NCI-H2227 treated with DMSO at 0.1 percent for 48 hours (cell line): Measurements from ENCODE around the gene IQCH.
"Not testable (repeated sequence)": the region's sequence is repeated elsewhere in the genome, so short reads cannot be mapped to it uniquely, and the experiment has no call there.

Experiments
- DNase-seq: peaks from one replicate; lab custom pipeline; 2025; lab: John Stamatoyannopoulos, UW

IQCH gene

GRCh38 chr15:67246606-67247005 is 8.0 kb upstream of the IQCH start:
- not testable (repeated sequence) for DNase-seq

DNA sequence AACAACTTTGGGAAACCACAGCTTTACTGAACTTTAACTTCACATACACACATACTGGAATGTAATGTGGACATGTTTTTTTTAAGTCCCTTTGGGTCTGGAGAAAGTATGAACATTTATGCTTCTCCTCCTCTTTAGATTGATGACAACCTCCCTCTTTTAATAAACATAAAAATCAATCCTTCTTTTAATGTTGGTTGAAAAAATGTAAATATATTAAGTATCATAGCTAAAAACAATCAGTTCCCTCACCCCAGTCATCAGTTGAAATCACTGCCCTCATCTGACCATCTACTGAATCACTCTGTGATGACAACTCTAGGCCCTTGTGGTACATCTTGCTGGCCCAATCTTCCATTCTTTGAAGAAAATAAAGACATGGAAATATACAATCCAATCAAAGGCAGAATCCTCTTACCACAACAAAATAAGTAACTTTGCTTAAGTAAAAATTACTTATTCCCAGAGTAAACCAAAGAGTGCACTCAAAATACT is 6.5 kb upstream of the IQCH start:
- no peak for DNase-seq

- DNase-seq: no peak
Observed at GRCh38 chr15:67249830-67250229, 4.8 kb upstream of the IQCH start.

GRCh38 chr15:67251318-67251717 is 3.3 kb upstream of the IQCH start:
- no peak for DNase-seq

DNA sequence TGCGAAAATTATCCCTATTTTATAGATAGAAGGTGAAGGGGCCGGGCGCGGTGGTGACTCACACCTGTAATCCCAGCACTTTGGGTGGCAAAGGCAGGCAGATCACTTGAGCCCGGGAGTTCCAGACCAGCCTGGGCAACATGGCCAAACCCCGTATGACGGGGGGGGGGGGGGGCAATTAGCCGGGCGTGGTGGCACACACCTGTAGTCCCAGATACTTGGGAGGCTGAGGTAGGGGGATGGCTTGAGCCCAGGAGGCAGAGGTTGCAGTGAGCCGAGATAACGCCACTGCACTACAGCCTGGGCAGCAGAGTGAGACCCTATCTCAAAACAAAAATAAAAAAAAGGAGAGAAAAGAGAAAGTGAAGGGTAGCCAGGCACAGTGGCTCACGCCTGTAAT is 1.5 kb upstream of the IQCH start:
- DNase-seq: peak; percentile 3

GRCh38 chr15:67253549-67254237 is 893 bp upstream of the IQCH start:
- no peak for DNase-seq

- no peak for DNase-seq
Observed at GRCh38 chr15:67256051-67256450, 1.5 kb downstream of the IQCH start.

GRCh38 chr15:67258412-67258811 is 3.8 kb downstream of the IQCH start:
- not testable (repeated sequence) for DNase-seq

DNA sequence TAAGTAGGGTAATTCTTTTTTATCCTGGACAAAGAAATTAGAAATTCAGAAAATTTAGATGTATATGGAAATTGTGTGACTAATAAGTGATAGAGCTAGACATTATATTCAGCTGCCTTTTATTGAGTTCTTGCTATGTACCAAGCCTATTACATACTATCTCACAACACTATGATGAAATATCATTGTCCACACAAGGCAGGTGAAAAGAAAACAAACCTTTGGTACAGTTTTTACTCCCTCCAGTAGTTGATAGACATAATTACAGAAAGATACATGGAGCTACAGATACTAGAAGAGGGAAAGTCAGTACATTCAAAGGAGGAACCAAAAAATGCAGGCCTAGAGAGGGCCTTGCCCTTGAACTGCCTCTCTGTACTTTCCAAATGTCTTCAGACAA is 4.8 kb downstream of the IQCH start:
- DNase-seq: no peak

DNA sequence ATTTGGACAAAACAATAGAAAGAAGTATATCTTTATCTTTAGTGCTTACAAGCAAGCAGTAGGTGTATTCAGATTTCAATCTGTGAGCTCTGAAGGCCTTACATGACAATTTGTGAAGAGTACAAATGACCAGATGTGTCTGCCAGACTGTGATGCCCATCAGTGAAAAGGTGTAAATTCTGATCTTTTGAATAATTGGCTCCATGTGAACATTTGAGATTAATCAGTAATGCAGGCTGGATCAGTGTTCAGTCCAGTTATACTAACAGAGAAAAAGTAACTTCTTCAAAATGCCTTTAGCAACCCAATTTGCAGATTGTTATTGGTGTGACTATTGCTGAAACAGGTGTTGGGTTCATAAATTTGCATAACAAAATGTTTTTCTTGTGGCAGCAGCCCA is 5.2 kb downstream of the IQCH start:
- DNase-seq: no peak

- no peak for DNase-seq
Observed at GRCh38 chr15:67266870-67267269, 12.3 kb downstream of the IQCH start.

DNA sequence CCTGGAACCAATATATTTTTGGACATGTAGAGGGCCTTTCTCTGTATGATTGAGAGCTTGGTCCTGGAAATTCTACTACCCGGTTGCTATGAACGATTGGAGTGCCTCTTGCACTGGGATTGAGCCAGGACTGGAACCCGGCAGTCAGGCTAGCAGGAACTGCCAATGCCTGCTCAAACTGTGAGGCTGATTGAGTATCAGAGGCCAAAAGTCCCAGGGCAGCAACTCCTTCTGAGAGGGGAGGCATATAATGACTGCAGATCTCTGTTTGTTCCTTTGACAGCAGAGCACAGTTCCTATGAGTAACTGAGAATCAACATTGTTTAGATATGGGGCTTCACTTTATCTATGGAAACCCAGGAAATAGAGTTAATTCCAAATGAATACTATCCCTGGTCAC is 12.9 kb downstream of the IQCH start:
- DNase-seq: no peak

DNA sequence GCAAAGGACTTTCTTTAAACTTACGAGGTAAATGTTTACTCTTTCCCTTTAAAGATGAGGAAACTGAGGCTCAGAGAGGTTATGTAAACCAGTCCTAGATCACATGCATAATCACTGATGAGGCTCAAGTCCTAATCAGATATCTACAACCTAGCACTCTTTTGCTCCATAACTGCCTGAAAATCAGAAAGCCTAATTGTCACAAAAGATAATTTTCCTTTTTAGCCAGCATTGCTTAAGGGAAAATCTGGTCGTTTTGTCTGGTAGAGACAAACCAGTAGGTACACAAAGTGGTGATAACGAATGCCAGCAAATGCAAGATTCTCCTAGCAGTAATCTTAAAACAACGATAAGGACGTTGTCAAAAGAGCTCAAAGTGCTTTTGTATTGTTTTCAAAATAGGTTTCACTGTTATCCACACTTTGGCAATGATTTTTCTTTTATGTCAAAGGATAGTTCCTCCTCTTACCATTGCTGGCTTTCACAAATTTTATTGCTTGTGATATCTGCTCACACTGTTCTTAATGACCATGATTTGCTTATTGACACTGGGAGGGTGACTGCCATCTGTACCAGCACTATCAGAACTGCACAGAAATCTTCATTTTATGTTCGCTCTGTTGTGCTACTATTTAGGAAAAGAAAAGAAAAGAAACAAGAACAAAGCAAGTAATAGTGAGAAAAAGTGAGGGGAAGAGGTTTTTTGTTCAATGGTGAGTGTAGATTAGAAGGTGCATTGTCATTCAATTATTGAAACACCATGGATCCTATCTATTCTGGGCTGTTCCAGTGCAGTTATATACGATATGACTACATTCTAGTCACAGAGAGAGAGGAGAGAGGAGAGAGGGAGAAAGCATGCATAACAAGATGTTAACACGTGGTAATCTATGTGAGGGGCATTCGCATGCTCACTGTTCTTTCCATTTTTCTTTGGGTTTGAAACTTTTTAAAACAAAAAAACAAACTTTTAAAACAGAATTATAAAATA is 13.7 kb downstream of the IQCH start:
- DNase-seq: no peak

DNA sequence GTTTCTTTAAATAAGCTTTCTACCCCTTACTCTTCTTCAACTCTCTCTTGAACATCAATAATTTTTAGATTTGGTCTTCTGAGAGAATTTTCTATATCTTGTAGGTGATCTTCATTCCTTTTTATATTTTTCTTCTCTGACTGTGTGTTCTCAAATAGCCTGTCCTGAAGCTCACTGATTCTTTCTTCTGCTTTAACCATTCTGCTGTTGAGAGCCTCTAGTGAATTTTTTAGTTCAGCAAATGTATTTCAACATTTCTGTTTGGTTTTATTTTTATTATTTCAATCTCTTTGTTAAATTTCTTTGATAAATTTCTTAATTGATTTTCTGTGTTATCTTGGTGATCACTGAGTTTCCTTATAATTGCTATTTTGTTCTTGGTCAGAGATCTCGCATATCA is 19.6 kb downstream of the IQCH start:
- DNase-seq: no peak

DNA sequence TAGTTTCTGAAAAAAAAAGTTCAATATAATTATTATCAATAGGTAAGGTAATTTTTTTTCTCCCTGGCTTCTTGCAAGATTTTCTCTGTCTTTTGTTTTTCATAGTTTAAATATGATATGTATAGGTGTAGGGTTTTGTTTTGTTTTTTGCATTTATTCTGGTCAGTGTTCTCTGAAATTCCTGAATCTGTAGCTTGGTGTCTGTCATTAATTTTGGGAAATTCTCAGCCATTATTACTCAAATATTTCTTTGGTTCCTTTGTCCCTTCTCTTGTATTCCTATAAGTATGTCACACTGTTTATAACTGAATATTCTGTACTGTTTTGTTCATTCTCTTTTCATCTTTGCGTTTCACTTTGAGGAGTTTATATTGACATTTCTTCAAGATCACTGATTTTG is 22.1 kb downstream of the IQCH start:
- no peak for DNase-seq

DNA sequence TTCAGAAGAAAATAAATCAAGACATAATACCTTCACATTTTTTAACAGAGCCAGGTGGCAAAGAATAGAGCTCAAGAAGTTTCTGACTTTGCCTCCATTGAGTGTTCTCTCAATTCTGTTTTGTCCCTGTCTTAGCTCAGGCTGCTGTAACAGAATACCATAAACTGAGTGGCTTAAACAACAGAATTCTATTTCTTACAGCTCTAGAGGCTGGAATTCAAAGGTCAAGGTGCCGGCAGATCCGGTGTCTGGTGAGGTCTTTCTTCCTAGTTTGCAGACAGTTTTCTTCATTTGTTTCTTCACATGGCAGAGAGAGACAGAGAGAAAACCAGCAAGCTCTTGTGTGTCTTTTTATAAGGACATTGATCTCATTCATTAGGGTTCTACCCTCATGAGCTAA is 25.6 kb downstream of the IQCH start:
- DNase-seq: no peak

DNA sequence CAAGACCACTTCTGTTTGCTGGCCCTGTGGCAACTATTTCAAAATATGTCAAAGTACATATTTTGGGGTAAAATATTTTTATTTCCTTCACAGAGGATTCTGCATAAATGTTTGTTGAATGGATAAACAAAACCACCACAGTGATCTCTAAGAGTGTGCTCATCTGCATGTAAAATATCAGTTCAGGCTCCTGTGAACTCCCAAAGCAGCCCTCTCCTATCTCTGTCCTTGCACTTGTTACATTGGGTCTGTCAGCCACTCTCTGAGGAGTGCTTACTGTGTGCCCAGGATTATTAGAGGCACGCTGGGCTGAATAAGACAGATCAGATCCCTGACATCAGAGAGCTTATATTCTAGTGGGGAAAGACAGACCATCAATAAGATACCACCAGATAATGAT is 27.1 kb downstream of the IQCH start:
- no peak for DNase-seq

- not testable (repeated sequence) for DNase-seq
Observed at GRCh38 chr15:67285625-67286024, 31.0 kb downstream of the IQCH start.

- DNase-seq: not testable (repeated sequence)
Observed at GRCh38 chr15:67286400-67286799, 31.8 kb downstream of the IQCH start.

GRCh38 chr15:67290319-67290718 is 35.7 kb downstream of the IQCH start:
- DNase-seq: no peak

GRCh38 chr15:67296188-67296587 is 41.6 kb downstream of the IQCH start:
- no peak for DNase-seq

DNA sequence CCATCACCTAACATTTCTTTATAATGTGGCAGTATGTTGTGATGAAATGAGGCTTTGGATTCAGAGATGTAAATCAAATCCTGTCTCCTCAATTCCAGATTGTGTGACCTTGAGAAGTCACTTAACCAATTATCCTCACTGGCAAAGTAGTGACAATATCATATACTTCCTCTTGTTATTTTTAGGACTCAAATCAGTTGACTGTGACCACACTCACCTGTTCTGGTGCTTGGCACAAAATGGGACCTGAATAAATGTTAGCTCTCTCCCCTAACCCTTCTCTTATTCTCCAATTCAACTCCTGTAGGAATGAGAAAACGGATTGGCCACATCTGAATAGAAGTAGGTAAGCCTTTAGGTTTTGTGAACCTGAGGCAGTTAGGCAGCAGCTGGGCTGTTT is 42.1 kb downstream of the IQCH start:
- no peak for DNase-seq
